CD14-positive monocyte (primary cell): ENCODE results near the gene GALNT14. TPM values are rescaled to one million over a fixed set of nuclear protein-coding genes. Genes with fewer than 3 reads are reported as not detected.

Experiments
- DNase-seq, 3 donors: peaks; one replicate each; pipeline ENCODE4 v3.0.0-alpha.2; 2011 to 2022
- H2AFZ ChIP-seq: 2 replicates; pipeline ENCODE4 v1.6.0; 2012; ENCODE audit warnings: mild to moderate bottlenecking, low read depth, low read length, inconsistent platforms; ENCODE audit not compliant: insufficient read depth, poor library complexity, severe bottlenecking
- H3K27ac ChIP-seq, 2 donors: 1 replicate in 1 of 2; 2 replicates in 1 of 2; pipeline ENCODE4 v1.5.1; 2012 to 2013; ENCODE audit warnings: low read length in 2 of 2, control low read depth in 1 of 2, inconsistent platforms in 1 of 2, low read depth in 1 of 2, mild to moderate bottlenecking in 1 of 2
- H3K27me3 ChIP-seq, 2 donors: one replicate each; pipeline versions ENCODE4 v1.6.0 to v1.6.1; 2011 to 2013; ENCODE audit warnings: low read length in 2 of 2; ENCODE audit not compliant: control insufficient read depth in 2 of 2, insufficient read depth in 2 of 2
- H3K36me3 ChIP-seq, 2 donors: replicated peaks in 1 of 2; 1 replicate in 1 of 2; 2 replicates in 1 of 2; pipeline versions ENCODE4 v1.5.1 to v1.6.1; 2012 to 2013; ENCODE audit warnings: low read length in 2 of 2, control low read depth in 1 of 2, inconsistent platforms in 1 of 2, mild to moderate bottlenecking in 1 of 2; ENCODE audit not compliant: insufficient read depth in 2 of 2, control insufficient read depth in 1 of 2
- H3K4me1 ChIP-seq, 2 donors: 1 replicate in 1 of 2; 2 replicates in 1 of 2; pipeline versions ENCODE4 v1.5.1 to v1.6.1; 2012 to 2013; ENCODE audit warnings: low read length in 2 of 2, control low read depth in 1 of 2, inconsistent platforms in 1 of 2, mild to moderate bottlenecking in 1 of 2, moderate library complexity in 1 of 2; ENCODE audit not compliant: insufficient read depth in 2 of 2, control insufficient read depth in 1 of 2
- H3K4me2 ChIP-seq: replicated peaks from 2 replicates; pipeline ENCODE3; 2012; ENCODE audit warnings: low read length, moderate library complexity, mild to moderate bottlenecking; ENCODE audit not compliant: poor library complexity, severe bottlenecking; ENCODE audit errors: extremely low read depth
- H3K4me3 ChIP-seq, 3 experiments: fragments of 200-600 bp in 1 of 3; sonication (generic) in 1 of 3; replicated peaks in 1 of 3; 1 replicate in 2 of 3; 2 replicates in 1 of 3; pipeline ENCODE4 v1.5.1; 2011 to 2013; ENCODE audit warnings: low read length in 3 of 3, mild to moderate bottlenecking in 3 of 3, control low read depth in 2 of 3, low read depth in 2 of 3, inconsistent platforms in 1 of 3, moderate library complexity in 1 of 3
- H3K79me2 ChIP-seq: 2 replicates; pipeline ENCODE4 v1.6.0; 2012; ENCODE audit warnings: mild to moderate bottlenecking, control low read depth, inconsistent platforms, low read length, moderate library complexity; ENCODE audit not compliant: insufficient read depth
- H3K9ac ChIP-seq: 2 replicates; pipeline ENCODE4 v1.6.0; 2017; ENCODE audit warnings: low read length, mild to moderate bottlenecking; ENCODE audit not compliant: insufficient read depth, poor library complexity, severe bottlenecking
- H3K9me3 ChIP-seq, 2 donors: replicated peaks in 1 of 2; 1 replicate in 1 of 2; 2 replicates in 1 of 2; pipeline versions ENCODE4 v1.5.1 to v1.6.1; 2012 to 2013; ENCODE audit warnings: low read length in 2 of 2, control low read depth in 1 of 2; ENCODE audit not compliant: control insufficient read depth in 1 of 2, insufficient read depth in 1 of 2
- H4K20me1 ChIP-seq: 2 replicates; pipeline ENCODE4 v1.6.0; 2012; ENCODE audit warnings: mild to moderate bottlenecking, low read length, control low read depth, moderate library complexity; ENCODE audit not compliant: insufficient read depth
- H3K27ac Mint-ChIP-seq, 7 donors: one replicate each; pipeline ENCODE4 v1.8.0; 2020; ENCODE audit warnings: mild to moderate bottlenecking in 7 of 7, mixed read lengths in 7 of 7, moderate library complexity in 6 of 7, inconsistent platforms in 2 of 7
- H3K27me3 Mint-ChIP-seq, 3 donors: one replicate each; pipeline ENCODE4 v1.8.0; 2021 to 2022; ENCODE audit warnings: low read depth in 3 of 3, mild to moderate bottlenecking in 3 of 3, mixed read lengths in 3 of 3, moderate library complexity in 3 of 3, inconsistent platforms in 1 of 3
- H3K36me3 Mint-ChIP-seq, 2 donors: one replicate each; pipeline ENCODE4 v1.8.0; 2020; ENCODE audit warnings: mixed read lengths in 2 of 2, inconsistent platforms in 1 of 2, mild to moderate bottlenecking in 1 of 2
- H3K4me1 Mint-ChIP-seq: one replicate; pipeline ENCODE4 v1.8.0; 2020; ENCODE audit warnings: mild to moderate bottlenecking, mixed read lengths
- H3K4me3 Mint-ChIP-seq, 2 donors: one replicate each; pipeline ENCODE4 v1.8.0; 2020; ENCODE audit warnings: mild to moderate bottlenecking in 2 of 2, mixed read lengths in 2 of 2, moderate library complexity in 1 of 2
- H3K9me3 Mint-ChIP-seq, 7 donors: one replicate each; pipeline ENCODE4 v1.8.0; 2020 to 2022; ENCODE audit warnings: mixed read lengths in 7 of 7, mild to moderate bottlenecking in 6 of 7, moderate library complexity in 6 of 7, inconsistent platforms in 2 of 7
- CTCF ChIP-seq: fragments of 200-600 bp; IDR thresholded peaks from one replicate; pipeline ENCODE4 v1.8.0; 2022; ENCODE audit warnings: antibody characterized with exemption, mild to moderate bottlenecking
- WGBS: methylation state at CpG from one replicate; pipeline ENCODE4 v1.1.5; 2013; ENCODE audit warnings: missing lambda C conversion rate; ENCODE audit not compliant: insufficient coverage; 5-methylcytosine and 5-hydroxymethylcytosine counted together
- intact Hi-C, 2 donors: fragments of 100-400 bp; cut with micrococcal nuclease; formaldehyde crosslinking; loops; one replicate each; pipeline versions ENCODE4 v1.15.0 to v1.15.1; 2023
- polyA plus RNA-seq, 3 donors: library from polyadenylated mRNA; depleted of rRNA in 1 of 3; unstranded in 2 of 3; stranded (reverse) in 1 of 3; fragments of 300-500 nt in 2 of 3; fragments of >200 nt in 1 of 3; fragmentation: Illumina TruSeq in 2 of 3; gene quantifications; 1 replicate in 2 of 3; 2 replicates in 1 of 3; pipeline ENCODE4 v1.2.3, GENCODE V29; 2012 to 2021

The GALNT14 gene
- polyA plus RNA-seq, 3 donors: 0.33 TPM; not detected in 2

- no peaks in the 10 kb centered on the region for H3K27me3 ChIP-seq
- WGBS: 13% methylated on average over 3 of the region's 3 CpGs
- no peaks in the 10 kb centered on the region for H4K20me1 ChIP-seq
- H3K36me3 ChIP-seq: no peaks in the 10 kb centered on the region
- no peaks in the 10 kb centered on the region for H3K79me2 ChIP-seq
- H3K9me3 ChIP-seq: no peaks in the 10 kb centered on the region
- H3K4me3 ChIP-seq: no peak overlapping the region
- peaks cover 0 to 7% of the 10 kb centered on the region in 2 donors for H3K4me1 ChIP-seq
- intact Hi-C loops: no loop called here
- H3K4me3 Mint-ChIP-seq: no peak overlapping the region
- no peaks in the 10 kb centered on the region for H3K27me3 Mint-ChIP-seq
- H3K4me2 ChIP-seq: no peak overlapping the region
- peaks cover 4% of the 10 kb centered on the region for H3K4me1 Mint-ChIP-seq
- no peak for DNase-seq
- H3K9ac ChIP-seq: no peak overlapping the region
- H3K27ac ChIP-seq: no peak overlapping the region
- H3K9me3 Mint-ChIP-seq: no peaks in the 10 kb centered on the region
- no peak overlapping the region for H2AFZ ChIP-seq
- no peak for TF ChIP-seq CTCF
- no peak overlapping the region for H3K27ac Mint-ChIP-seq
- H3K36me3 Mint-ChIP-seq: no peaks in the 10 kb centered on the region
These were observed 205.4 kb downstream of the GALNT14 start for GRCh38 chr2:30932870-30933269.

GRCh38 chr2:30931841-30932407 is 206.3 kb downstream of the GALNT14 start:
- no peaks in the 10 kb centered on the region for H3K36me3 Mint-ChIP-seq
- H3K27me3 Mint-ChIP-seq: no peaks in the 10 kb centered on the region
- Histone ChIP-seq H3K4me2 (no peak overlapping the region), H3K36me3 (no peaks in the 10 kb centered on the region), H4K20me1 (no peaks in the 10 kb centered on the region), H3K9me3 (no peaks in the 10 kb centered on the region), H3K4me3 (no peak overlapping the region), H3K27me3 (no peaks in the 10 kb centered on the region), H2AFZ (no peak overlapping the region), H3K4me1 (peaks cover 0 to 7% of the 10 kb centered on the region in 2 donors), H3K9ac (no peak overlapping the region), H3K27ac (no peak overlapping the region), H3K79me2 (no peaks in the 10 kb centered on the region)
- intact Hi-C loops: no loop called here
- no peak for TF ChIP-seq CTCF
- no peak overlapping the region for H3K27ac Mint-ChIP-seq
- no peak for DNase-seq
- over 99% methylated on average over 17 of the region's 19 CpGs for WGBS
- H3K9me3 Mint-ChIP-seq: no peaks in the 10 kb centered on the region
- H3K4me3 Mint-ChIP-seq: no peak overlapping the region
- H3K4me1 Mint-ChIP-seq: peaks cover 4% of the 10 kb centered on the region
